GM18867 (cell line): ENCODE measurements around the gene TAAR6.
"Not testable (repeated sequence)": the region's sequence is repeated elsewhere in the genome, so short reads cannot be mapped to it uniquely, and the experiment has no call there.

Source experiments
- ATAC-seq: cut with Tn5 transposase; IDR thresholded peaks from one replicate; pipeline ENCODE4 v1.9.1; 2021; ENCODE audit warnings: mild to moderate bottlenecking, moderate library complexity; ENCODE audit not compliant: unreplicated experiment

TAAR6 gene

GRCh38 chr6:132570221-132570777 lies at the start of gene TAAR6:
TSS of gene TAAR6 (plus strand) at chr6:132570322. CDS start at chr6:132570322, 0 bp downstream.
- no peak for ATAC-seq

GRCh38 chr6:132520953-132521352 lies 49.2 kb upstream of the TAAR6 start:
- ATAC-seq, result no peak

GRCh38 chr6:132524646-132525045 lies 45.5 kb upstream of the TAAR6 start:
- ATAC-seq, result no peak

GRCh38 chr6:132525866-132526265 lies 44.3 kb upstream of the TAAR6 start:
- ATAC-seq, result no peak

GRCh38 chr6:132526461-132526860 lies 43.7 kb upstream of the TAAR6 start:
- ATAC-seq, result no peak

GRCh38 chr6:132527791-132528190 lies 42.3 kb upstream of the TAAR6 start:
- ATAC-seq, result no peak

GRCh38 chr6:132530293-132530974 lies 39.7 kb upstream of the TAAR6 start:
- ATAC-seq, result peak; percentile 94

- not testable (repeated sequence) for ATAC-seq
These were observed 35.6 kb upstream of the TAAR6 start for GRCh38 chr6:132534546-132534945.

- no peak for ATAC-seq
These were observed 33.0 kb upstream of the TAAR6 start for GRCh38 chr6:132537145-132537544.

GRCh38 chr6:132537977-132538376 lies 32.1 kb upstream of the TAAR6 start, which contains the start of gene TAAR9:
TSS of gene TAAR9 (plus strand) at chr6:132538277. CDS start at chr6:132538290, 13 bp downstream.
- ATAC-seq, result no peak

- ATAC-seq, result no peak
These were observed 25.3 kb upstream of the TAAR6 start for GRCh38 chr6:132544826-132545225.

GRCh38 chr6:132548746-132549463 lies 21.2 kb upstream of the TAAR6 start:
- ATAC-seq, result no peak

GRCh38 chr6:132551214-132551613 lies 18.9 kb upstream of the TAAR6 start:
- ATAC-seq, result no peak

- no peak for ATAC-seq
These were observed 17.8 kb upstream of the TAAR6 start, which contains the start of gene TAAR8 for GRCh38 chr6:132552372-132552771. TSS of gene TAAR8 (plus strand) at chr6:132552672. CDS start at chr6:132552693, 21 bp downstream.

GRCh38 chr6:132560087-132560486 lies 10.0 kb upstream of the TAAR6 start:
- not testable (repeated sequence) for ATAC-seq

- ATAC-seq, result no peak
These were observed 3.7 kb upstream of the TAAR6 start for GRCh38 chr6:132566404-132566803.

GRCh38 chr6:132567566-132567965 lies 2.6 kb upstream of the TAAR6 start:
- ATAC-seq, result no peak

- ATAC-seq, result no peak
These were observed 1.5 kb upstream of the TAAR6 start for GRCh38 chr6:132568611-132569010.

GRCh38 chr6:132569170-132569569 lies 952 bp upstream of the TAAR6 start:
- ATAC-seq, result no peak

- no peak for ATAC-seq
These were observed 1.7 kb downstream of the TAAR6 start for GRCh38 chr6:132571774-132572173.

GRCh38 chr6:132584698-132585097 lies 14.6 kb downstream of the TAAR6 start:
- ATAC-seq, result no peak

- no peak for ATAC-seq
These were observed 17.3 kb downstream of the TAAR6 start for GRCh38 chr6:132587424-132587823.
